PFSK-1 (cell line): ENCODE measurements around the gene RABGAP1.

Experiments used
- FOXP2 ChIP-seq: optimal IDR thresholded peaks from 2 replicates; pipeline ENCODE3; 2011; ENCODE audit warnings: borderline replicate concordance, control low read depth, inconsistent platforms; ENCODE audit not compliant: insufficient read depth; ENCODE audit errors: extremely low read length, extremely low read depth
- POLR2AphosphoS5 ChIP-seq: IDR thresholded peaks from 2 replicates; pipeline ENCODE4 v1.6.1; 2012; ENCODE audit warnings: low read depth, mild to moderate bottlenecking, control low read depth, low read length, moderate library complexity
- SIN3A ChIP-seq: IDR thresholded peaks from 2 replicates; pipeline ENCODE4 v1.6.1; 2012; ENCODE audit warnings: mild to moderate bottlenecking, low read length, moderate library complexity, borderline replicate concordance; ENCODE audit not compliant: insufficient read depth
- TAF1 ChIP-seq: IDR thresholded peaks from 2 replicates; pipeline ENCODE4 v1.6.1; 2012; ENCODE audit warnings: low read length, control low read depth, borderline replicate concordance; ENCODE audit not compliant: insufficient read depth
- TF ChIP-seq, protein P1 (sequence below), 2 experiments: IDR thresholded peaks; 2 replicates each; pipeline versions ENCODE4 v1.6.1 to v1.8.0; 2011 to 2012; ENCODE audit warnings: low read depth in 2 of 2, low read length in 2 of 2, control low read depth in 1 of 2, inconsistent platforms in 1 of 2, mild to moderate bottlenecking in 1 of 2, moderate library complexity in 1 of 2; ENCODE audit not compliant: insufficient read depth in 1 of 2

RABGAP1 gene

DNA sequence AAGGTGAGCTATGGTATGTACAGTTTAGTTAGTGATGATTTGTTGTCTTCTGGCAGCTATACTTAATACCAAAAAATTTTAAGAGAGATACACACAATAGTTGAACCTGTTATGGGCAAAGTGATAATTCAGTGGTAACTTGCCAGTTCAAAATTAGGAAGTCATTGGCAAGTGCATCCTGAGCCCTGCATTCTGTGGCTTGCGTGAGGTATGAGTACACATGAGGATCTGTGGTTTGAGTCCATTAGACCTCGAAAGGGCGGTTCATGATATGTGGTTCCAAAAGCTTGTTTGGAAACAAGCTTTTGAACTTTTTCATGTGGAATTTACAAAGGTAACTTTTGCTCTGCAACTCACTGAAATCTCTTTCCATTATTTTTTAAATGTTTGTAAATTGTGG, 139.6 kb downstream of the RABGAP1 start:
- TF ChIP-seq FOXP2 (no peak), SIN3A (no peak), POLR2AphosphoS5 (no peak), TAF1 (no peak)
- TF ChIP-seq, protein P1, sequence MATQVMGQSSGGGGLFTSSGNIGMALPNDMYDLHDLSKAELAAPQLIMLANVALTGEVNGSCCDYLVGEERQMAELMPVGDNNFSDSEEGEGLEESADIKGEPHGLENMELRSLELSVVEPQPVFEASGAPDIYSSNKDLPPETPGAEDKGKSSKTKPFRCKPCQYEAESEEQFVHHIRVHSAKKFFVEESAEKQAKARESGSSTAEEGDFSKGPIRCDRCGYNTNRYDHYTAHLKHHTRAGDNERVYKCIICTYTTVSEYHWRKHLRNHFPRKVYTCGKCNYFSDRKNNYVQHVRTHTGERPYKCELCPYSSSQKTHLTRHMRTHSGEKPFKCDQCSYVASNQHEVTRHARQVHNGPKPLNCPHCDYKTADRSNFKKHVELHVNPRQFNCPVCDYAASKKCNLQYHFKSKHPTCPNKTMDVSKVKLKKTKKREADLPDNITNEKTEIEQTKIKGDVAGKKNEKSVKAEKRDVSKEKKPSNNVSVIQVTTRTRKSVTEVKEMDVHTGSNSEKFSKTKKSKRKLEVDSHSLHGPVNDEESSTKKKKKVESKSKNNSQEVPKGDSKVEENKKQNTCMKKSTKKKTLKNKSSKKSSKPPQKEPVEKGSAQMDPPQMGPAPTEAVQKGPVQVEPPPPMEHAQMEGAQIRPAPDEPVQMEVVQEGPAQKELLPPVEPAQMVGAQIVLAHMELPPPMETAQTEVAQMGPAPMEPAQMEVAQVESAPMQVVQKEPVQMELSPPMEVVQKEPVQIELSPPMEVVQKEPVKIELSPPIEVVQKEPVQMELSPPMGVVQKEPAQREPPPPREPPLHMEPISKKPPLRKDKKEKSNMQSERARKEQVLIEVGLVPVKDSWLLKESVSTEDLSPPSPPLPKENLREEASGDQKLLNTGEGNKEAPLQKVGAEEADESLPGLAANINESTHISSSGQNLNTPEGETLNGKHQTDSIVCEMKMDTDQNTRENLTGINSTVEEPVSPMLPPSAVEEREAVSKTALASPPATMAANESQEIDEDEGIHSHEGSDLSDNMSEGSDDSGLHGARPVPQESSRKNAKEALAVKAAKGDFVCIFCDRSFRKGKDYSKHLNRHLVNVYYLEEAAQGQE (IDR thresholded peaks at IDR 0.05; ENCODE audit: insufficient read depth in 1 of 2, low read depth in 2 of 2, low read length in 2 of 2) = no peak

DNA sequence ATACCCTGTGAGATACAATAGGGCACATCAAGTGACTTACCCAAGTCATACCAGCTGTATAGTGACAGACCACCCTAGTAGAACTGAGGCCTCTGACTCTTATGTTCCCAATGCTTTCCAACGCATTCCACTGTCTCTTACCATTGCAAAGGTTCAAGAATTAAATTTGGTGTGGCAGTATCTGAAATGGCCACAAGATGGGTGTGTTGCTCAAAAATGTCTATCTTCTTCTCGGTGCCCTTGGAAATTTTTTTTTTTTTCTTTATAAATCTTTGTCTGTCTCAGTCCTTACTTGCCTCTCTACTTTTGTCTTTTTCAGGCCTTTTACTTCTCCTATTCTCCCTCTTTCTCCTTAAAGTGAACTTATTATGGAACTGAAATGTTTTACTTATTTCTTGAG, 141.0 kb downstream of the RABGAP1 start:
- TF ChIP-seq, protein P1 (IDR thresholded peaks at IDR 0.05; ENCODE audit: insufficient read depth in 1 of 2, low read depth in 2 of 2, low read length in 2 of 2) = no peak
- TF ChIP-seq SIN3A = no peak

DNA sequence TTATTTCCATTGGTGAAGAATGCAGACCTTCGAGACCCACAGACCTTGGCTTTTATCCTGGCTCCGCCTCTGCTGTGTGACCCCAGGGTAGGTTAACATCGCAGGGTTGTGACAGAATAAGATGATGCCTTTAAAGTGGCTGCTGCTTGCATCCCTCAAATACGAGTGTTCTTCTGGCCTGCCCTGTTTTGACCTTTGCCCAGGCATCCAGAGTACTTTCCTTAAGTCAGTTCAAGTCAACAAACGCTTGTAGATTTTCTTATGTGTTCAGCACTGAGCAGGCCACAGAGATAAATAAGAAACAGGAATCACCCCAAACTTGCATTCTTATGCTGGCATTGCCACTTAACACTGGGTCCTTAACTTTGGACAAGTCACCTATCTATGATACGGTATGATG, 142.9 kb downstream of the RABGAP1 start:
- TF ChIP-seq FOXP2 (no peak), TAF1 (no peak), SIN3A (no peak), POLR2AphosphoS5 (no peak)
- TF ChIP-seq, protein P1 (IDR thresholded peaks at IDR 0.05; ENCODE audit: insufficient read depth in 1 of 2, low read depth in 2 of 2, low read length in 2 of 2) = no peak

DNA sequence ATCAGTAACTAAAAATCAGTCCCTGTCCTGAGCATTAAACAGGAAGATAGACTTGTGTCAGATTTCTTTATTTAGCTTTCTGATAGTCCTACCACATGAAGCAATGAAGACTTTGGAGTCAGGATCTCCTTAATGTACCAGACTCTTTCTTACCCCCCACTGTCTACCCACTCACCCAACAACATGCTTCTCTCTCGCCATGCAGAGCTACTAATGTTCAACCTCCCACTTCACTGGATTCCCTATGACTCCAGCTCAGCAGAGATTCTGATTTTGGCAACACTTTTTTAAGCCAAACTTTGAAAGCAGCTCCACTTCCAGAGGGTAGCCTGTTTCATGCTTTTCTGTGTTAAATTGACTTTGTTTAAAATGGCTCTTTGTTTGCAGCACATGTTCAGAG, 143.4 kb downstream of the RABGAP1 start:
- TF ChIP-seq FOXP2 (no peak), SIN3A (no peak), TAF1 (no peak)

DNA sequence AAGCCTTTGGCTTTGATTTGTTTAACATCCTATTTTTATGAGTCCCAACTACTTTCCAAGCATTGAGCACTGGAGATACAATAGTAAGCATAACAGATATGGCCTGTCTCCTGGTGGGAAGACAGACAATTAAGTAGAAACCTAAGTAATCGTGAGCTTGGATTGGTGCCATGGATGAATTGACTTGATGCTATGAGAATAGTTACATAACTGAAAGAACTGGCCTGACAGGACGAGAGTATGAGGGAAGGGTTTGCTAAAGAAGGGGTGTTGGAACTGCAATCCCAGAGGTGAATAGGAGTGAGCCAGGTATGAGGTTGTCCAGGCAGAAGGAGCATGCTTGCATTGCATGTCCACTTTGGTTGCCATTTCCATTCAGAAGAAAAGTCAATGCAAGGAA, 145.1 kb downstream of the RABGAP1 start:
- TF ChIP-seq, protein P1 (IDR thresholded peaks at IDR 0.05; ENCODE audit: insufficient read depth in 1 of 2, low read depth in 2 of 2, low read length in 2 of 2) = no peak
- no peak for TF ChIP-seq TAF1
- no peak for TF ChIP-seq POLR2AphosphoS5
- no peak for TF ChIP-seq SIN3A
- TF ChIP-seq FOXP2 = no peak
